Dermis microvascular lymphatic vessel endothelial cell (primary cell): Measurements from ENCODE around the gene ABLIM3. TPM values are rescaled to one million over a fixed set of nuclear protein-coding genes. Genes with fewer than 3 reads are reported as not detected.
A peak's percentile ranks its signal among the peaks of the same experiment; 100 is the strongest.

Experiments
- DNase-seq, 2 donors: peaks; one replicate each; pipeline versions ENCODE4 v3.0.0 to v3.0.0-alpha.2; 2010; ENCODE audit warnings: low read depth in 2 of 2
- total RNA-seq: library from RNA; depleted of rRNA; stranded (reverse); fragments of >200 nt; gene quantifications from 2 replicates; pipeline ENCODE4 v1.2.1, GENCODE V29; 2014

Gene ABLIM3
- total RNA-seq, 1 donor from 2014 or later = 19.5 TPM

- peak; percentile 72 to 90 for DNase-seq
Measured at GRCh38 chr5:149133795-149134777, 7.2 kb upstream of the ABLIM3 start.

GRCh38 chr5:149134778-149135500 lies 6.4 kb upstream of the ABLIM3 start:
- no peak for DNase-seq

- DNase-seq = peak; percentile 93
Measured at GRCh38 chr5:149135536-149136201, 5.6 kb upstream of the ABLIM3 start.

GRCh38 chr5:149138182-149138923 lies 2.9 kb upstream of the ABLIM3 start:
- DNase-seq = no peak

- no peak for DNase-seq
Measured at GRCh38 chr5:149140197-149141002, 893 bp upstream of the ABLIM3 start.

- DNase-seq = peak in 1 of 2 donors; percentile 82
Measured at GRCh38 chr5:149141957-149142851, 911 bp downstream of the ABLIM3 start.

GRCh38 chr5:149143470-149143869 lies 2.2 kb downstream of the ABLIM3 start:
- peak; percentile 81 for DNase-seq

- no peak for DNase-seq
Measured at GRCh38 chr5:149144637-149145036, 3.3 kb downstream of the ABLIM3 start.

GRCh38 chr5:149145138-149145537 lies 3.8 kb downstream of the ABLIM3 start:
- DNase-seq = no peak

GRCh38 chr5:149147676-149148075 lies 6.4 kb downstream of the ABLIM3 start:
- DNase-seq = no peak

- peak in 1 of 2 donors; percentile 47 for DNase-seq
Measured at GRCh38 chr5:149149942-149150341, 8.6 kb downstream of the ABLIM3 start.

GRCh38 chr5:149150457-149150856 lies 9.2 kb downstream of the ABLIM3 start:
- peak in 1 of 2 donors; percentile 88 for DNase-seq

GRCh38 chr5:149151717-149152116 lies 10.4 kb downstream of the ABLIM3 start:
- DNase-seq = peak in 1 of 2 donors; percentile 64

- peak; percentile 87 to 88 for DNase-seq
Measured at GRCh38 chr5:149152317-149152746, 11.0 kb downstream of the ABLIM3 start.

- DNase-seq = no peak
Measured at GRCh38 chr5:149153193-149153750, 12.0 kb downstream of the ABLIM3 start.

- no peak for DNase-seq
Measured at GRCh38 chr5:149153751-149154610, 12.7 kb downstream of the ABLIM3 start.

- DNase-seq = no peak
Measured at GRCh38 chr5:149154650-149155049, 13.4 kb downstream of the ABLIM3 start.
